AG09309 (cell line): ENCODE results near the gene CEP131.

ENCODE experiments used
- DNase-seq: peaks from one replicate; pipeline ENCODE4 v3.0.0-alpha.2; 2010; ENCODE audit warnings: low read depth
- H3K4me3 ChIP-seq: 2 replicates; pipeline ENCODE4 v1.5.1; 2011; ENCODE audit warnings: mild to moderate bottlenecking, low read depth, low read length, moderate library complexity; ENCODE audit not compliant: control insufficient read depth
- CTCF ChIP-seq: IDR thresholded peaks from 2 replicates; pipeline ENCODE4 v1.5.1; 2011; ENCODE audit warnings: mild to moderate bottlenecking, low read depth, low read length, inconsistent platforms; ENCODE audit not compliant: insufficient read depth, control insufficient read depth; ENCODE audit errors: missing control alignments

CEP131 gene

GRCh38 chr17:81189016-81189415 lies 33.7 kb downstream of the CEP131 start:
- TF ChIP-seq CTCF, result no peak
- H3K4me3 ChIP-seq, result no peak overlapping the region
- DNase-seq, result no peak

- no peak overlapping the region for H3K4me3 ChIP-seq
- no peak for TF ChIP-seq CTCF
- DNase-seq, result no peak
Measured at GRCh38 chr17:81188491-81188840, 34.3 kb downstream of the CEP131 start.

- DNase-seq, result no peak
- no peak overlapping the region for H3K4me3 ChIP-seq
- TF ChIP-seq CTCF, result no peak
Measured at GRCh38 chr17:81187586-81188490, 34.9 kb downstream of the CEP131 start.

GRCh38 chr17:81187120-81187519 lies 35.6 kb downstream of the CEP131 start:
- no peak overlapping the region for H3K4me3 ChIP-seq
- no peak for TF ChIP-seq CTCF
- DNase-seq, result no peak

GRCh38 chr17:81186203-81186602 lies 36.6 kb downstream of the CEP131 start:
- no peak overlapping the region for H3K4me3 ChIP-seq
- TF ChIP-seq CTCF, result no peak
- no peak for DNase-seq

GRCh38 chr17:81184555-81184954 lies 38.2 kb downstream of the CEP131 start:
- H3K4me3 ChIP-seq, result no peak overlapping the region
- TF ChIP-seq CTCF, result no peak
- DNase-seq, result no peak

- H3K4me3 ChIP-seq, result no peak overlapping the region
- TF ChIP-seq CTCF, result no peak
- no peak for DNase-seq
Measured at GRCh38 chr17:81183807-81184206, 39.0 kb downstream of the CEP131 start.
